Gastroesophageal sphincter (tissue), 3 donors: ENCODE measurements around the gene LRRFIP1.

Source experiments
- POLR2A ChIP-seq, 2 donors: fragments of 450-650 bp; IDR thresholded peaks; one replicate each; pipeline ENCODE4 v1.6.1; 2017; ENCODE audit warnings: antibody characterized with exemption in 2 of 2, mild to moderate bottlenecking in 2 of 2, moderate library complexity in 1 of 2
- TF ChIP-seq, protein P1 (sequence below), 4 experiments: fragments of 200-600 bp in 2 of 4; fragments of 450-650 bp in 2 of 4; sonication (generic) in 1 of 4; IDR thresholded peaks; one replicate each; pipeline ENCODE4 v1.5.1; 2017 to 2019; ENCODE audit warnings: antibody characterized with exemption in 4 of 4, mild to moderate bottlenecking in 2 of 4, moderate library complexity in 2 of 4

DNA sequence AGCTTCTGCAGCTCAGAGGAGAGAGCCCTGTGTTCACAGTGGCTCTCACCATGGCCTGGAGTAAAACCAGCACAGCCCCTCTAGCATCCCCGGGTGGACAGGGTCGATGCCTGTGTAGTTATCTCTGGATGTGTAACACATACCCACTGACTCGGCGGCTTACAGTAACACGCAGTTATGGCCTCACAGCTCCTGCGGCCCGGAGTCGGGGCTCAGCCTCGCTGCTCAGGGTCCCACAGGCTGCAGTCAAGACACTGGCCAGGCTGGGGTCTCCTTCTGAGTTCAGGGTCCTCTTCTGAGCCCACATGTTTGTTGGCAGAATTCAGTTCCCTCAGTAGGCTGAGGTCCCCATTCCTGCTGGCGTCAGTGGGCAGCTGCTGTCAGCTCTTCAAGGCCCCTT is 34.4 kb upstream of the LRRFIP1 start:
- TF ChIP-seq POLR2A (IDR thresholded peaks at IDR 0.05) = no peak
- TF ChIP-seq, protein P1, sequence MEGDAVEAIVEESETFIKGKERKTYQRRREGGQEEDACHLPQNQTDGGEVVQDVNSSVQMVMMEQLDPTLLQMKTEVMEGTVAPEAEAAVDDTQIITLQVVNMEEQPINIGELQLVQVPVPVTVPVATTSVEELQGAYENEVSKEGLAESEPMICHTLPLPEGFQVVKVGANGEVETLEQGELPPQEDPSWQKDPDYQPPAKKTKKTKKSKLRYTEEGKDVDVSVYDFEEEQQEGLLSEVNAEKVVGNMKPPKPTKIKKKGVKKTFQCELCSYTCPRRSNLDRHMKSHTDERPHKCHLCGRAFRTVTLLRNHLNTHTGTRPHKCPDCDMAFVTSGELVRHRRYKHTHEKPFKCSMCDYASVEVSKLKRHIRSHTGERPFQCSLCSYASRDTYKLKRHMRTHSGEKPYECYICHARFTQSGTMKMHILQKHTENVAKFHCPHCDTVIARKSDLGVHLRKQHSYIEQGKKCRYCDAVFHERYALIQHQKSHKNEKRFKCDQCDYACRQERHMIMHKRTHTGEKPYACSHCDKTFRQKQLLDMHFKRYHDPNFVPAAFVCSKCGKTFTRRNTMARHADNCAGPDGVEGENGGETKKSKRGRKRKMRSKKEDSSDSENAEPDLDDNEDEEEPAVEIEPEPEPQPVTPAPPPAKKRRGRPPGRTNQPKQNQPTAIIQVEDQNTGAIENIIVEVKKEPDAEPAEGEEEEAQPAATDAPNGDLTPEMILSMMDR (IDR thresholded peaks at IDR 0.05) = no peak
